ENCODE data around the gene APC.

GRCh38 chr5:112811023-112811422 is 73.3 kb downstream of the APC start:
- TF ChIP-seq, protein P1, sequence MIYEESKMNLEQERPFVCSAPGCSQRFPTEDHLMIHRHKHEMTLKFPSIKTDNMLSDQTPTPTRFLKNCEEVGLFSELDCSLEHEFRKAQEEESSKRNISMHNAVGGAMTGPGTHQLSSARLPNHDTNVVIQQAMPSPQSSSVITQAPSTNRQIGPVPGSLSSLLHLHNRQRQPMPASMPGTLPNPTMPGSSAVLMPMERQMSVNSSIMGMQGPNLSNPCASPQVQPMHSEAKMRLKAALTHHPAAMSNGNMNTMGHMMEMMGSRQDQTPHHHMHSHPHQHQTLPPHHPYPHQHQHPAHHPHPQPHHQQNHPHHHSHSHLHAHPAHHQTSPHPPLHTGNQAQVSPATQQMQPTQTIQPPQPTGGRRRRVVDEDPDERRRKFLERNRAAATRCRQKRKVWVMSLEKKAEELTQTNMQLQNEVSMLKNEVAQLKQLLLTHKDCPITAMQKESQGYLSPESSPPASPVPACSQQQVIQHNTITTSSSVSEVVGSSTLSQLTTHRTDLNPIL (CRISPR knock-in tag; IDR thresholded peaks at IDR 0.05; ENCODE audit: low read depth) = no peak
- no peak for TF ChIP-seq ZFP30 (CRISPR knock-in tag; IDR thresholded peaks at IDR 0.05)
- no peak for TF ChIP-seq ZFP3 (CRISPR knock-in tag; IDR thresholded peaks at IDR 0.05)
- TF ChIP-seq ZC3H10 (CRISPR knock-in tag; IDR thresholded peaks at IDR 0.05) = no peak
- TF ChIP-seq ZNF70 (CRISPR knock-in tag; IDR thresholded peaks at IDR 0.05) = no peak
- no peak for TF ChIP-seq ISL1 (CRISPR knock-in tag; IDR thresholded peaks at IDR 0.05)

Measured in SK-N-SH treated with all-trans-retinoic acid at 6 μM for 48 hours (cell line).